Neuronal stem cell (in vitro differentiated cells): Measurements from ENCODE around the gene MECR.

Source experiments
- DNase-seq: peaks from one replicate; pipeline ENCODE4 v3.0.0-alpha.2; 2013; ENCODE audit warnings: low spot score
- H2AFZ ChIP-seq: one replicate; pipeline ENCODE4 v1.6.1; 2013; ENCODE audit warnings: mild to moderate bottlenecking, low read length, inconsistent platforms
- H2AK5ac ChIP-seq: 2 replicates; pipeline ENCODE4 v1.6.1; 2013; ENCODE audit warnings: low read depth, mild to moderate bottlenecking, inconsistent platforms, low read length, moderate library complexity, mixed read lengths
- H2BK120ac ChIP-seq: 2 replicates; pipeline ENCODE4 v1.6.1; 2013; ENCODE audit warnings: low read depth, mild to moderate bottlenecking, inconsistent platforms, low read length, moderate library complexity, mixed read lengths
- H2BK12ac ChIP-seq: one replicate; pipeline ENCODE4 v1.6.1; 2013; ENCODE audit warnings: low read length, inconsistent platforms
- H2BK15ac ChIP-seq: 2 replicates; pipeline ENCODE4 v1.6.1; 2013; ENCODE audit warnings: mild to moderate bottlenecking, low read length, inconsistent platforms, mixed read lengths
- H2BK5ac ChIP-seq: one replicate; pipeline ENCODE4 v1.6.1; 2013; ENCODE audit warnings: inconsistent platforms, mild to moderate bottlenecking, low read length, moderate library complexity
- H3K14ac ChIP-seq: one replicate; pipeline ENCODE4 v1.6.1; 2013; ENCODE audit warnings: low read length, inconsistent platforms
- H3K18ac ChIP-seq: 2 replicates; pipeline ENCODE4 v1.6.1; 2013; ENCODE audit warnings: low read length, inconsistent platforms
- H3K23ac ChIP-seq: 2 replicates; pipeline ENCODE4 v1.6.1; 2013; ENCODE audit warnings: low read depth, mild to moderate bottlenecking, mixed read lengths, low read length, inconsistent platforms; ENCODE audit not compliant: poor library complexity
- H3K27ac ChIP-seq: replicated peaks from 3 replicates; pipeline ENCODE4 v1.5.1; 2013; ENCODE audit warnings: low read length, inconsistent platforms
- H3K27me3 ChIP-seq, 3 experiments: 2 replicates each; pipeline ENCODE4 v1.6.1; 2013; ENCODE audit warnings: low read length in 3 of 3, mild to moderate bottlenecking in 2 of 3, inconsistent platforms in 1 of 3, low read depth in 1 of 3, mixed read lengths in 1 of 3, moderate library complexity in 1 of 3; ENCODE audit not compliant: control insufficient read depth in 3 of 3, insufficient read depth in 3 of 3
- H3K36me3 ChIP-seq, 2 donors: replicated peaks in 1 of 2; 2 replicates each; pipeline ENCODE4 v1.6.1; 2013; ENCODE audit warnings: low read length in 2 of 2; ENCODE audit not compliant: control insufficient read depth in 2 of 2, insufficient read depth in 2 of 2
- H3K4ac ChIP-seq: 2 replicates; pipeline ENCODE4 v1.6.1; 2013; ENCODE audit warnings: inconsistent platforms, mild to moderate bottlenecking, low read length, moderate library complexity
- H3K4me1 ChIP-seq, 2 donors: 1 replicate in 1 of 2; 2 replicates in 1 of 2; pipeline ENCODE4 v1.6.1; 2013; ENCODE audit warnings: low read length in 2 of 2, low read depth in 1 of 2; ENCODE audit not compliant: control insufficient read depth in 2 of 2, insufficient read depth in 1 of 2
- H3K4me2 ChIP-seq: one replicate; pipeline ENCODE4 v1.6.1; 2013; ENCODE audit warnings: mild to moderate bottlenecking, low read length, inconsistent platforms; ENCODE audit not compliant: insufficient read depth, poor library complexity, severe bottlenecking
- H3K4me3 ChIP-seq, 2 donors: 2 replicates each; pipeline ENCODE4 v1.5.1; 2013; ENCODE audit warnings: low read length in 2 of 2, mild to moderate bottlenecking in 2 of 2, inconsistent platforms in 1 of 2, moderate library complexity in 1 of 2
- H3K79me1 ChIP-seq: one replicate; pipeline ENCODE4 v1.6.1; 2013; ENCODE audit warnings: low read depth, mild to moderate bottlenecking, inconsistent platforms, low read length, moderate library complexity
- H3K9ac ChIP-seq: one replicate; pipeline ENCODE4 v1.6.1; 2013; ENCODE audit warnings: mild to moderate bottlenecking, low read depth, low read length, inconsistent platforms; ENCODE audit not compliant: poor library complexity
- H3K9me3 ChIP-seq, 2 donors: replicated peaks in 1 of 2; 2 replicates each; pipeline versions ENCODE3 to v1.6.1; 2013; ENCODE audit warnings: low read length in 2 of 2, mild to moderate bottlenecking in 2 of 2, inconsistent platforms in 1 of 2, low read depth in 1 of 2, mixed read lengths in 1 of 2, moderate library complexity in 1 of 2; ENCODE audit not compliant: control insufficient read depth in 2 of 2, insufficient read depth in 1 of 2
- H4K8ac ChIP-seq: one replicate; pipeline ENCODE4 v1.6.1; 2013; ENCODE audit warnings: low read depth, mild to moderate bottlenecking, inconsistent platforms, low read length, moderate library complexity
- H4K91ac ChIP-seq: one replicate; pipeline ENCODE4 v1.6.1; 2013; ENCODE audit warnings: low read length, low read depth, mild to moderate bottlenecking, inconsistent platforms; ENCODE audit not compliant: poor library complexity
- WGBS, 2 donors: extraction: QIAGEN DNeasy Blood & Tissue Kit; methylation state at CpG; one replicate each; pipeline ENCODE4 v1.1.7; 2013; ENCODE audit warnings: missing lambda C conversion rate in 2 of 2, mixed read lengths in 1 of 2; ENCODE audit not compliant: insufficient read length in 2 of 2, insufficient replicate concordance in 1 of 2; ENCODE audit errors: extremely low coverage in 2 of 2; 5-methylcytosine and 5-hydroxymethylcytosine counted together

The MECR gene

DNA sequence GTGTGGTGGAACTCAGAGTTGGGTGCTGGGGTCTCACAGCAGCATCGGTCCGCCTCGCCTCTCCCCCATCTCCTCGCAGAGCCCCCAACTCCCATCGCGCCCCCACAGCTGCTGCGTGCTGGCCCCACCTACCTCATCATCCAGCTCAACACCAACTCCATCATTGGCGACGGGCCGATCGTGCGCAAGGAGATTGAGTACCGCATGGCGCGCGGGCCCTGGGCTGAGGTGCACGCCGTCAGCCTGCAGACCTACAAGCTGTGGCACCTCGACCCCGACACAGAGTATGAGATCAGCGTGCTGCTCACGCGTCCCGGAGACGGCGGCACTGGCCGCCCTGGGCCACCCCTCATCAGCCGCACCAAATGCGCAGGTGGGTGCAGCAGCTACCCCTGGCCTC, 29.8 kb upstream of the MECR start:
- WGBS, 2 donors = no CpG with 5 or more reads among the region's 29 CpGs
- H3K27me3 ChIP-seq = peaks cover 0 to 43% (median 27%) of the 10 kb centered on the region in 3 experiments
- peak overlapping the region; percentile 66 for H3K4ac ChIP-seq
- H3K4me2 ChIP-seq = peak overlapping the region; percentile 93
- H4K91ac ChIP-seq = no peak overlapping the region
- H2AFZ ChIP-seq = peak overlapping the region; percentile 81
- peak overlapping the region; percentile 99 for H2BK15ac ChIP-seq
- H4K8ac ChIP-seq = peak overlapping the region; percentile 65
- peak overlapping the region in 1 of 2 donors; percentile 78 for H3K4me3 ChIP-seq
- peak overlapping the region; percentile 98 for H3K14ac ChIP-seq
- H3K23ac ChIP-seq = peak overlapping the region; percentile 97
- no peaks in the 10 kb centered on the region for H3K36me3 ChIP-seq
- H2BK12ac ChIP-seq = peak overlapping the region; percentile 90
- no peak for DNase-seq
- no peaks in the 10 kb centered on the region for H3K9me3 ChIP-seq
- peaks cover 24 to 30% of the 10 kb centered on the region in 2 donors for H3K4me1 ChIP-seq
- H2BK5ac ChIP-seq = no peak overlapping the region
- peak overlapping the region; percentile 90 for H3K18ac ChIP-seq
- peak overlapping the region; percentile 89 for H2AK5ac ChIP-seq
- peaks cover 6% of the 10 kb centered on the region for H3K79me1 ChIP-seq
- H3K27ac ChIP-seq = no peak overlapping the region
- no peak overlapping the region for H2BK120ac ChIP-seq
- peak overlapping the region; percentile 60 for H3K9ac ChIP-seq

DNA sequence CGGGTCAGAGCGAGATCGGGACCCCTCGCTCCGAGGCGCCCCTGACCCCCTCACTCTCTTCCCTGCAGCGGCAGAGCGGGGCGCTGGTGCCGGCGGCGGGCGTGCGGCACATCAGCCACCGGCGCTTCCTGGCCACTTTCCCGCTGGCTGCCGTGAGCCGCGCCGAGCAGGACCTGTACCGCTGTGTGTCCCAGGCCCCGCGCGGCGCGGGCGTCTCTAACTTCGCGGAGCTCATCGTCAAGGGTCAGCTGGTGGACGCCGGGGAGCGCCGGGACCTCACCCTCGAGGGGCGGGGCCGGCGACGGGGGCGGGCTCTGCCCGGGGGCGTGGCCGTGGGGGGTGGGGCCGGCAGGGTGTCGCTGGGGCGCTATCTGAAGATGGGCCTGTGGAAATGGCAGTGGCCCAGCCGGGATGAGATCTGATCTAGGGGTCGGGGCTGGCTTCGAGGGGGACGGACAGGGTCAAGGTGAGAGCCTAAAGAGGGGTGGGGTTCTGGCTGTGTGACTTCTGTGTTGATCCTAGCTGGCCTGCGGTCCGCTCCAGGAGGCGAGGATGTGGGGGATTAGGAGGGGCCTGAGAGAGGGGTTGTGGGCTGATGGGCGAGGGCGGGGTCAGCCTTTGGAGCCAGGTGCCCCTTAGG, 29.2 kb upstream of the MECR start:
- no peaks in the 10 kb centered on the region for H3K9me3 ChIP-seq
- peak overlapping the region; percentile 93 for H3K4me2 ChIP-seq
- H3K27ac ChIP-seq = no peak overlapping the region
- H3K18ac ChIP-seq = peak overlapping the region; percentile 97
- H3K4me1 ChIP-seq = peaks cover 24 to 30% of the 10 kb centered on the region in 2 donors
- H3K36me3 ChIP-seq = no peaks in the 10 kb centered on the region
- peaks cover 0 to 43% (median 27%) of the 10 kb centered on the region in 3 experiments for H3K27me3 ChIP-seq
- peak overlapping the region; percentile 66 for H2BK5ac ChIP-seq
- DNase-seq = no peak
- peak overlapping the region; percentile 96 for H3K23ac ChIP-seq
- H2AK5ac ChIP-seq = peak overlapping the region; percentile 89
- H3K9ac ChIP-seq = peak overlapping the region; percentile 92
- peak overlapping the region; percentile 90 for H2BK12ac ChIP-seq
- peak overlapping the region; percentile 28 to 80 for H3K4me3 ChIP-seq
- H3K14ac ChIP-seq = peak overlapping the region; percentile 75
- no CpG with 5 or more reads among the region's 56 CpGs for WGBS, 2 donors
- H3K79me1 ChIP-seq = peaks cover 8% of the 10 kb centered on the region
- H2BK15ac ChIP-seq = peak overlapping the region; percentile 99
- H3K4ac ChIP-seq = peak overlapping the region; percentile 37
- H2BK120ac ChIP-seq = peak overlapping the region; percentile 96
- peak overlapping the region; percentile 81 for H2AFZ ChIP-seq
- H4K91ac ChIP-seq = no peak overlapping the region
- H4K8ac ChIP-seq = no peak overlapping the region

DNA sequence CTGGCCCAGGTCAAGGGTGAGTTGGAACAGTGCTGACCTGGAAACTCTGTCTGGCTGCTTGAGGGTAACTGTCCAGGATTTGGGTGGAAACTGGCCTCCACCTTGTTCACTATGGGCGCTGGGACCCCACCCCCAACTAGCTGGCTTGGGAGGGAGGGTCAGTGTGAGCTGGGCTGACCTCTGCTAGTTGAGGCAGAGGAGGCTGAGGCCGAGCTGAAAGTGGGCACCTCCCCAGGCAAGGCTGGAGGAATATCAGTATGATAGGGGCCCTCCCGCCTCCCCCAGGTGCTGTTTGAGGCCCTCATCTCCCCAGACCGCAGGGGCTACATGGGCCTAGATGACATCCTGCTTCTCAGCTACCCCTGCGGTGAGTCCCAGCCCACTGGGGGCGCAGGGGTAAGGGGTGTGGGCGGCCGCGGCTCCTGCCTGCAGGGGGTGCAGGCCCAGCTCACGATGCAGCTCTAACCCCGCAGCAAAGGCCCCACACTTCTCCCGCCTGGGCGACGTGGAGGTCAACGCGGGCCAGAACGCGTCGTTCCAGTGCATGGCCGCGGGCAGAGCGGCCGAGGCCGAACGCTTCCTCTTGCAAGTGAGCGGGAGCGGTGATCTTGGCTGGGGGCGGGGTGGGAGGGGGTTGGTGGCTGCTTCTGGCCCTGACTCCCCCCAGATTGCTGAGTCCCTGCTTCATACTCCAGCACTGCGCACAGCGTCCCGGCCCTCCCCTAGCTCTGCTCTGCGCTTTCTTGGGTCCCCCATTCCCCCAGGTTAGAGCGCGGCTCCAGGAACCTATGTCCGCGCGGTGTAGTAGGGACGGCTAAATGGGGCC, 28.5 kb upstream of the MECR start:
- Histone ChIP-seq H3K27me3 (peaks cover 0 to 43% (median 27%) of the 10 kb centered on the region in 3 experiments), H3K4me3 (peak overlapping the region; percentile 28 to 80), H3K18ac (peak overlapping the region; percentile 97), H2BK120ac (peak overlapping the region; percentile 96), H3K23ac (peak overlapping the region; percentile 98), H3K4me2 (peak overlapping the region; percentile 93), H3K36me3 (no peaks in the 10 kb centered on the region), H3K27ac (no peak overlapping the region), H2BK5ac (peak overlapping the region; percentile 66), H3K79me1 (peaks cover 8% of the 10 kb centered on the region), H2AFZ (peak overlapping the region; percentile 81), H4K8ac (no peak overlapping the region), H3K14ac (peak overlapping the region; percentile 75), H2BK12ac (no peak overlapping the region), H2AK5ac (peak overlapping the region; percentile 88), H2BK15ac (no peak overlapping the region), H3K4me1 (peaks cover 24 to 32% of the 10 kb centered on the region in 2 donors), H4K91ac (no peak overlapping the region), H3K9ac (peak overlapping the region; percentile 92), H3K4ac (peak overlapping the region; percentile 37), H3K9me3 (no peaks in the 10 kb centered on the region)
- no CpG with 5 or more reads among the region's 38 CpGs for WGBS, 2 donors
- no peak for DNase-seq
